ENCODE data around the gene ZNF30.
"Not testable (repeated sequence)": the region's sequence is repeated elsewhere in the genome, so short reads cannot be mapped to it uniquely, and the experiment has no call there.

DNA sequence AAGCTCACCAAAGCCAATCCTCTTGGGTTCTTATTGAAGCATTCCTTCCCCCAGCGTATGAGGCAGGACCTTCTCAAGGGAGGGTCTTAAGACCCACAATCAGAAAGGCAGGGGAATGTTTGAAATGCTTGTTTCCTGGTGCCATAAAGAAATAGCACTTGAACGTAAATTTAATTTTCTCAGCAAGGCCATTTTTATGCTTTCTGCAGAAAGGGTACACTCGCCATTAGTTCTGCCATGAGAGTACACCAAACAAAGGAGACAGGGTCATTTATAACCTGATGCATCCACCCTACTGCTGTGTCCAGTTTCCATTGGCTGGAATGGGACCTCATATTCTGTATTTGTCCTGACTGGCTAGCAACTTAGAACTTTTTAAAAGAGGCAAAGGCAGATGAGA is 9.6 kb upstream of the ZNF30 start:
- TF ChIP-seq, protein P1, sequence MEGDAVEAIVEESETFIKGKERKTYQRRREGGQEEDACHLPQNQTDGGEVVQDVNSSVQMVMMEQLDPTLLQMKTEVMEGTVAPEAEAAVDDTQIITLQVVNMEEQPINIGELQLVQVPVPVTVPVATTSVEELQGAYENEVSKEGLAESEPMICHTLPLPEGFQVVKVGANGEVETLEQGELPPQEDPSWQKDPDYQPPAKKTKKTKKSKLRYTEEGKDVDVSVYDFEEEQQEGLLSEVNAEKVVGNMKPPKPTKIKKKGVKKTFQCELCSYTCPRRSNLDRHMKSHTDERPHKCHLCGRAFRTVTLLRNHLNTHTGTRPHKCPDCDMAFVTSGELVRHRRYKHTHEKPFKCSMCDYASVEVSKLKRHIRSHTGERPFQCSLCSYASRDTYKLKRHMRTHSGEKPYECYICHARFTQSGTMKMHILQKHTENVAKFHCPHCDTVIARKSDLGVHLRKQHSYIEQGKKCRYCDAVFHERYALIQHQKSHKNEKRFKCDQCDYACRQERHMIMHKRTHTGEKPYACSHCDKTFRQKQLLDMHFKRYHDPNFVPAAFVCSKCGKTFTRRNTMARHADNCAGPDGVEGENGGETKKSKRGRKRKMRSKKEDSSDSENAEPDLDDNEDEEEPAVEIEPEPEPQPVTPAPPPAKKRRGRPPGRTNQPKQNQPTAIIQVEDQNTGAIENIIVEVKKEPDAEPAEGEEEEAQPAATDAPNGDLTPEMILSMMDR (IDR thresholded peaks at IDR 0.05; ENCODE audit: insufficient read depth, low read length): not testable (repeated sequence)
- not testable (repeated sequence) for TF ChIP-seq POLR2AphosphoS5, GABPA (IDR thresholded peaks at IDR 0.05; ENCODE audit: low read depth)
